HepG2 (cell line): ENCODE data around the gene CLEC20A. TPM values are rescaled to one million over a fixed set of nuclear protein-coding genes. Genes with fewer than 3 reads are reported as not detected.

Source experiments
- ATAC-seq: fragments of 200-7000 bp; cut with Tn5 transposase; 3 replicates; pipeline ENCODE4 v1.9.1; 2020; ENCODE audit warnings: mild to moderate bottlenecking, moderate library complexity
- BruUV-seq: library from RNA; stranded (reverse); fragments of 400-500 nt; replicated peaks from 2 replicates; lab custom pipeline; 2021; lab: Mats Ljungman, UMichigan
- CTCF ChIA-PET: fragments of 300-600 bp; formaldehyde crosslinking; extraction: SDS; loops from one replicate; lab custom pipeline; 2021; ENCODE audit warnings: low total read pairs, inconsistent platforms, low intra/inter-chr PET ratio; lab: Yijun Ruan, JAX
- POLR2A ChIA-PET: fragments of 350-600 bp; sonication (Branson Sonifier 250); formaldehyde crosslinking; loops from one replicate; lab custom pipeline; 2020; ENCODE audit warnings: antibody characterized with exemption, inconsistent platforms; lab: Yijun Ruan, JAX
- DNase-seq: peaks from one replicate; pipeline ENCODE4 v3.0.0-alpha.2; 2015; ENCODE audit warnings: low spot score
- FAIRE-seq: peaks from 3 replicates; lab custom pipeline; 2011; peaks lifted over from hg19 to GRCh38; lab: Jason Lieb, UNC
- H2AFZ ChIP-seq: one replicate; pipeline ENCODE4 v1.6.1; 2011; ENCODE audit warnings: low read length, inconsistent platforms
- H3K27ac ChIP-seq: fragments of 300-600 bp; 3 replicates; pipeline ENCODE4 v1.8.0; 2011; ENCODE audit warnings: mixed run types, mild to moderate bottlenecking, mixed read lengths, low read length, inconsistent platforms; ENCODE audit not compliant: insufficient read depth; ENCODE audit errors: extremely low read length
- H3K27me3 ChIP-seq, 2 experiments: fragments of 200-600 bp in 1 of 2; 2 replicates in 1 of 2; 3 replicates in 1 of 2; pipeline versions ENCODE4 v1.6.0 to v1.8.0; 2011; ENCODE audit warnings: low read length in 2 of 2, mild to moderate bottlenecking in 2 of 2, moderate library complexity in 2 of 2, inconsistent platforms in 1 of 2; ENCODE audit not compliant: insufficient read depth in 2 of 2, control insufficient read depth in 1 of 2
- H3K36me3 ChIP-seq, 2 experiments: fragments of 200-600 bp in 1 of 2; replicated peaks in 1 of 2; 2 replicates in 1 of 2; 3 replicates in 1 of 2; pipeline versions ENCODE4 v1.5.1 to v1.8.0; 2011; ENCODE audit warnings: low read length in 2 of 2, inconsistent platforms in 1 of 2; ENCODE audit not compliant: insufficient read depth in 2 of 2, control insufficient read depth in 1 of 2
- H3K4me1 ChIP-seq: 2 replicates; pipeline ENCODE4 v1.5.1; 2012; ENCODE audit warnings: low read length, inconsistent platforms; ENCODE audit not compliant: insufficient read depth
- H3K4me2 ChIP-seq: 2 replicates; pipeline ENCODE4 v1.6.0; 2011; ENCODE audit warnings: low read depth, low read length, inconsistent platforms
- H3K4me3 ChIP-seq, 3 experiments: fragments of 200-600 bp in 1 of 3; sonication (generic), shearing (Covaris generic) in 1 of 3; replicated peaks in 1 of 3; 2 replicates each; pipeline ENCODE4 v1.5.1; 2011 to 2016; ENCODE audit warnings: low read length in 3 of 3, inconsistent platforms in 2 of 3, low read depth in 2 of 3, mild to moderate bottlenecking in 2 of 3, control low read depth in 1 of 3, mixed read lengths in 1 of 3; ENCODE audit not compliant: insufficient read depth in 1 of 3
- H3K79me2 ChIP-seq: one replicate; pipeline ENCODE4 v1.6.1; 2011; ENCODE audit warnings: low read length, inconsistent platforms; ENCODE audit not compliant: insufficient read depth
- H3K9ac ChIP-seq: 2 replicates; pipeline ENCODE4 v1.6.0; 2011; ENCODE audit warnings: mild to moderate bottlenecking, low read depth, low read length, inconsistent platforms; ENCODE audit not compliant: insufficient read depth
- H3K9me3 ChIP-seq: 2 replicates; pipeline ENCODE4 v1.5.1; 2012; ENCODE audit warnings: mild to moderate bottlenecking, low read length
- H4K20me1 ChIP-seq: 2 replicates; pipeline ENCODE4 v1.6.0; 2011; ENCODE audit warnings: inconsistent platforms, mild to moderate bottlenecking, low read length, moderate library complexity; ENCODE audit not compliant: insufficient read depth
- ATF4 ChIP-seq, 2 experiments: fragments of 450-650 bp in 1 of 2; sonication (generic) in 1 of 2; formaldehyde crosslinking; IDR thresholded peaks; 2 replicates each; pipeline versions ENCODE4 v1.5.0 to v1.8.0; 2020 to 2022; ENCODE audit warnings: mild to moderate bottlenecking in 1 of 2, missing genetic modification reagents in 1 of 2
- NRL ChIP-seq: sonication (generic); formaldehyde crosslinking; IDR thresholded peaks from 2 replicates; pipeline ENCODE4 v1.5.0; 2020; ENCODE audit warnings: missing genetic modification reagents, mild to moderate bottlenecking, moderate library complexity, borderline replicate concordance
- SOX5 ChIP-seq: IDR thresholded peaks from 2 replicates; pipeline ENCODE4 v1.6.1; 2016; ENCODE audit warnings: borderline replicate concordance
- TEAD2 ChIP-seq: sonication (generic); formaldehyde crosslinking; IDR thresholded peaks from 2 replicates; pipeline ENCODE4 v1.9.0; 2021; ENCODE audit warnings: missing genetic modification reagents
- ZBTB34 ChIP-seq: sonication (generic); formaldehyde crosslinking; IDR thresholded peaks from 2 replicates; pipeline ENCODE4 v1.8.0; 2022; ENCODE audit warnings: mild to moderate bottlenecking, missing genetic modification reagents
- ZNF207 ChIP-seq: fragments of 450-650 bp; IDR thresholded peaks from 2 replicates; pipeline ENCODE4 v1.6.1; 2016; ENCODE audit warnings: antibody characterized with exemption, borderline replicate concordance
- ZNF263 ChIP-seq: sonication (generic); formaldehyde crosslinking; IDR thresholded peaks from 2 replicates; pipeline ENCODE4 v1.4.0; 2020; ENCODE audit warnings: missing genetic modification reagents
- ZNF557 ChIP-seq: sonication (generic); formaldehyde crosslinking; IDR thresholded peaks from 2 replicates; pipeline ENCODE4 v1.4.0; 2020; ENCODE audit warnings: missing genetic modification reagents
- WGBS: methylation state at CpG from one replicate; pipeline ENCODE4 v1.1.6; 2017; ENCODE audit warnings: low lambda C conversion rate; 5-methylcytosine and 5-hydroxymethylcytosine counted together
- in situ Hi-C: cut with HindIII; loops from 2 replicates; pipeline ENCODE4 v1.10.0; 2017; ENCODE audit warnings: low pct_unique_long_range_greater_than_20kb; ENCODE audit not compliant: extremely low pct_ligation_motif_present
- intact Hi-C: fragments of 100-400 bp; cut with micrococcal nuclease; formaldehyde crosslinking; loops from one replicate; pipeline ENCODE4 v1.10.0; 2022; ENCODE audit not compliant: unreplicated experiment
- polyA plus RNA-seq, 8 experiments: library from polyadenylated mRNA; depleted of rRNA in 3 of 8; stranded (reverse) in 7 of 8; unstranded in 1 of 8; fragments of >200 nt; fragmentation: Illumina TruSeq in 4 of 8; extraction: Trizol in 4 of 8; gene quantifications; 2 replicates each; pipeline versions ENCODE4 v1.2.1 to v1.2.3, GENCODE V29; 2011 to 2016; ENCODE audit warnings: low read depth in 4 of 8, missing spikeins in 1 of 8, mixed read lengths in 1 of 8; ENCODE audit not compliant: insufficient read depth in 1 of 8
- total RNA-seq, 5 experiments: library from RNA; depleted of rRNA; stranded (reverse); fragments of >200 nt; fragmentation: Illumina TruSeq; extraction: Trizol; gene quantifications; 2 replicates each; pipeline ENCODE4 v1.2.3, GENCODE V29; 2016; ENCODE audit warnings: low read depth in 1 of 5
- TF ChIP-seq, protein P1 (sequence below): sonication (generic); formaldehyde crosslinking; IDR thresholded peaks from 2 replicates; pipeline ENCODE4 v1.4.0; 2020; ENCODE audit warnings: missing genetic modification reagents
- TF ChIP-seq, protein P2 (sequence below): sonication (generic); formaldehyde crosslinking; IDR thresholded peaks from 2 replicates; pipeline ENCODE4 v1.5.1; 2020; ENCODE audit warnings: mild to moderate bottlenecking, missing genetic modification reagents, moderate library complexity

CLEC20A gene
- total and polyA plus RNA-seq, 2 of the 13 experiments (the other 11 are each of a cell fraction or from before 2014, with no cell fraction given): not detected

DNA sequence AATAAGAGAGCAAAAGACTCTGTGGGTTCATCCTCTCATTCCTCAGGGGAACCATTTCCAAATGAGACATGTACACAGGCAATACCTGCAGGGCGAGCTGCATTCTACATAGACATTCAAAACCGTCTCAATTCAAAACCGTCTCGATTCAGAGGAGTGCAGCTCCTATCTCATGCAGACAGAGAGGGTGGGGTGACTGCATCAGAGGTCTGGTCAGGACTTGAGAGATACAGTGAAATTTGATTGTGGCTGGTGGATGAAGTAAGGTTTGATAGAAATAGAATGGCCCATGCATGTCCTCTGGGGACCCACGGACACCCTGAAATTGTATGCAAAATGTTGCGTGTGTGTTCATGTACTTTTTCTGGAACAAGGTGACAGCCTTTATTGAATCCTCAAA is 43.4 kb upstream of the CLEC20A start:
- 63% methylated on average over 6 of the region's 6 CpGs for WGBS
- Histone ChIP-seq H3K4me2 (peak overlapping the region; percentile 98; the same call in 1 of the 2 replicates), H3K27me3 (no peaks in the 10 kb centered on the region; a peak in 1 of 5 replicates), H4K20me1 (no peaks in the 10 kb centered on the region), H3K36me3 (peaks cover 0 to under 1% of the 10 kb centered on the region in 2 experiments; a peak in 1 of 5 replicates), H3K4me1 (peaks cover 69% of the 10 kb centered on the region), H3K4me3 (peak overlapping the region in 1 of 3 experiments; percentile 87; a peak in 1 of 6 replicates), H3K79me2 (peaks cover 10% of the 10 kb centered on the region), H3K9ac (no peak overlapping the region), H3K27ac (no peak overlapping the region), H2AFZ (no peak overlapping the region), H3K9me3 (no peaks in the 10 kb centered on the region)
- ChIA-PET POLR2A (interaction anchor here (0.9 kb wide), 1 partner anchor 11 kb away, joined by 4 read pairs; no protein-coding TSS in a partner anchor), CTCF (no interaction called here)
- in situ Hi-C loops (no loop called here), intact Hi-C loops (loop anchor here (10.0 kb wide), 3 partner anchors 85 to 335 kb away; partner anchors contain the start of gene ANGPTL1)
- FAIRE-seq: no peak
- ATAC-seq: no peak
- DNase-seq: no peak
- no TSS peak for BruUV-seq
- TF ChIP-seq SOX5 (CRISPR knock-in tag) (no peak), ZNF207 (no peak), TEAD2 (CRISPR knock-in tag) (no peak), ZNF263 (CRISPR knock-in tag) (no peak)

GRCh38 chr1:178539291-178539690 is 42.5 kb upstream of the CLEC20A start:
- Histone ChIP-seq H3K79me2 (peaks cover 8% of the 10 kb centered on the region), H3K4me2 (peak overlapping the region; percentile 89), H4K20me1 (no peaks in the 10 kb centered on the region), H3K27ac (no peak overlapping the region), H2AFZ (peak overlapping the region; percentile 88), H3K9ac (0 out of 2 replicates have a peak overlapping the region, but pooled peaks have one; percentile 25), H3K36me3 (no peaks in the 10 kb centered on the region), H3K4me3 (peak overlapping the region in 2 of 3 experiments; percentile 53 to 67; a peak in 2 of 6 replicates), H3K27me3 (no peaks in the 10 kb centered on the region; a peak in 1 of 5 replicates), H3K9me3 (no peaks in the 10 kb centered on the region), H3K4me1 (peaks cover 62% of the 10 kb centered on the region)
- ATAC-seq (no peak), FAIRE-seq (no peak), DNase-seq (no peak)
- WGBS: 45% methylated on average over 5 of the region's 7 CpGs
- POLR2A ChIA-PET: interaction anchor here (1.2 kb wide), 1 partner anchor 187 kb away, joined by 8 read pairs; no protein-coding TSS in a partner anchor
- BruUV-seq: no TSS peak
- intact Hi-C loops: loop anchor here (10.0 kb wide), 1 partner anchor 246 kb away; no protein-coding TSS in a partner anchor
- in situ Hi-C loops: no loop called here
- CTCF ChIA-PET: no interaction called here
- TF ChIP-seq, protein P1, sequence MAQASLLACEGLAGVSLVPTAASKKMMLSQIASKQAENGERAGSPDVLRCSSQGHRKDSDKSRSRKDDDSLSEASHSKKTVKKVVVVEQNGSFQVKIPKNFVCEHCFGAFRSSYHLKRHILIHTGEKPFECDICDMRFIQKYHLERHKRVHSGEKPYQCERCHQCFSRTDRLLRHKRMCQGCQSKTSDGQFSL: no peak
- TF ChIP-seq ATF4 (CRISPR knock-in tag; IDR thresholded peaks at IDR 0.05): no peak
- TF ChIP-seq NRL: no peak
- TF ChIP-seq, protein P2, sequence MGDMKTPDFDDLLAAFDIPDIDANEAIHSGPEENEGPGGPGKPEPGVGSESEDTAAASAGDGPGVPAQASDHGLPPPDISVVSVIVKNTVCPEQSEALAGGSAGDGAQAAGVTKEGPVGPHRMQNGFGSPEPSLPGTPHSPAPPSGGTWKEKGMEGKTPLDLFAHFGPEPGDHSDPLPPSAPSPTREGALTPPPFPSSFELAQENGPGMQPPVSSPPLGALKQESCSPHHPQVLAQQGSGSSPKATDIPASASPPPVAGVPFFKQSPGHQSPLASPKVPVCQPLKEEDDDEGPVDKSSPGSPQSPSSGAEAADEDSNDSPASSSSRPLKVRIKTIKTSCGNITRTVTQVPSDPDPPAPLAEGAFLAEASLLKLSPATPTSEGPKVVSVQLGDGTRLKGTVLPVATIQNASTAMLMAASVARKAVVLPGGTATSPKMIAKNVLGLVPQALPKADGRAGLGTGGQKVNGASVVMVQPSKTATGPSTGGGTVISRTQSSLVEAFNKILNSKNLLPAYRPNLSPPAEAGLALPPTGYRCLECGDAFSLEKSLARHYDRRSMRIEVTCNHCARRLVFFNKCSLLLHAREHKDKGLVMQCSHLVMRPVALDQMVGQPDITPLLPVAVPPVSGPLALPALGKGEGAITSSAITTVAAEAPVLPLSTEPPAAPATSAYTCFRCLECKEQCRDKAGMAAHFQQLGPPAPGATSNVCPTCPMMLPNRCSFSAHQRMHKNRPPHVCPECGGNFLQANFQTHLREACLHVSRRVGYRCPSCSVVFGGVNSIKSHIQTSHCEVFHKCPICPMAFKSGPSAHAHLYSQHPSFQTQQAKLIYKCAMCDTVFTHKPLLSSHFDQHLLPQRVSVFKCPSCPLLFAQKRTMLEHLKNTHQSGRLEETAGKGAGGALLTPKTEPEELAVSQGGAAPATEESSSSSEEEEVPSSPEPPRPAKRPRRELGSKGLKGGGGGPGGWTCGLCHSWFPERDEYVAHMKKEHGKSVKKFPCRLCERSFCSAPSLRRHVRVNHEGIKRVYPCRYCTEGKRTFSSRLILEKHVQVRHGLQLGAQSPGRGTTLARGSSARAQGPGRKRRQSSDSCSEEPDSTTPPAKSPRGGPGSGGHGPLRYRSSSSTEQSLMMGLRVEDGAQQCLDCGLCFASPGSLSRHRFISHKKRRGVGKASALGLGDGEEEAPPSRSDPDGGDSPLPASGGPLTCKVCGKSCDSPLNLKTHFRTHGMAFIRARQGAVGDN (CRISPR knock-in tag): 0 out of 2 replicates have a peak, but pooled peaks have one; percentile 1
- TF ChIP-seq ZBTB34 (CRISPR knock-in tag): no peak
- no peak for TF ChIP-seq ZNF557
